GM19043 (cell line): ENCODE measurements around the gene APOBEC2.

Experiments used
- ATAC-seq: cut with Tn5 transposase; IDR thresholded peaks from one replicate; pipeline ENCODE4 v1.9.1; 2021; ENCODE audit warnings: low read depth; ENCODE audit not compliant: unreplicated experiment

The APOBEC2 gene

GRCh38 chr6:41056768-41057490 is 3.9 kb downstream of the APOBEC2 start:
- no peak for ATAC-seq

GRCh38 chr6:41058783-41059181 is 5.8 kb downstream of the APOBEC2 start:
- no peak for ATAC-seq

DNA sequence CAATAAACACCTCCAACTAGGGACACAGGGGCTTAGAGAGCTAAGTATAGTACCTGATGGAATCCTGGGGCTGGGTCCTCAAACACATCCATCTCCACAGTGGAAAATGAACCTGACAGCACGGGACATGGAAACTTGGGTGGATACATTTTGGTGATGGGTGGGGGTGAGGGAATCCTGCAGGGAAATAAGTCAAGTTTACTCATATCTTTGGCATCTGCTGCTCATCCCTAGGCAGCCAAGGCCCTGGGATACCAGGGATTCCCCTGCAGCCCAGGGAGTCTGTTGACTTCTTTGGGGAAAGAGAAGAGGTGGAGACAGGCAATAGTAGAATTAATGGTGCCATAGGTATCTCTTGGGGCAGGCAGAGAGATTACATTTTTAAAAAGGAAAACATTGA is 6.6 kb downstream of the APOBEC2 start:
- ATAC-seq, result no peak

GRCh38 chr6:41061196-41061726 is 8.3 kb downstream of the APOBEC2 start:
- no peak for ATAC-seq

GRCh38 chr6:41062056-41062455 is 9.1 kb downstream of the APOBEC2 start:
- no peak for ATAC-seq

GRCh38 chr6:41063884-41064285 is 10.9 kb downstream of the APOBEC2 start:
- ATAC-seq, result no peak

GRCh38 chr6:41064841-41065240 is 11.8 kb downstream of the APOBEC2 start:
- ATAC-seq, result no peak

GRCh38 chr6:41065550-41066026 is 12.6 kb downstream of the APOBEC2 start:
- no peak for ATAC-seq

GRCh38 chr6:41066867-41067304 is 13.9 kb downstream of the APOBEC2 start:
- no peak for ATAC-seq

DNA sequence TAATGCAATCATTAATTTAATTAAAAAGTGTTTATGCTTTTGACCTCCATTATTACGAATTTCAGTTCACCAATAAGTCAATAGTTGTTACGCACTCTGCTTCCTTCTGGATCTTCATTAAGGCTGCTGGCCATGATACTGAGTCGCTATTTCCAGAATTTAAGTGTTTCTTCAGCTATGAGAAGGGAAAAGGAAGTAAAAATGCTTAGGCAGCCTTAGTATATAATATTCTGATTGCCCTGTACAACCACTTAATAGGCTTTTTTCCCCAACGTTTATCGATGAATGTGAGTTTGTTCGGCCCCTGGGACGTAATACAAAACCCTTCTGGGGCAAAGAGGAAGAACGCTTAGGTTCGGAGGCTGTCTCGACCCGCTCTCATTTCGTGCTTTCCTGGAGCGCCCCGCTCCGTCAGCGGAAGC is 18.5 kb downstream of the APOBEC2 start:
- ATAC-seq, result no peak

GRCh38 chr6:41071923-41072835 is 19.2 kb downstream of the APOBEC2 start, which contains the start of gene OARD1:
Gene OARD1 (minus strand): TSS chr6:41072356. CDS start chr6:41071634, 722 bp downstream.
- ATAC-seq, result peak; percentile 63

DNA sequence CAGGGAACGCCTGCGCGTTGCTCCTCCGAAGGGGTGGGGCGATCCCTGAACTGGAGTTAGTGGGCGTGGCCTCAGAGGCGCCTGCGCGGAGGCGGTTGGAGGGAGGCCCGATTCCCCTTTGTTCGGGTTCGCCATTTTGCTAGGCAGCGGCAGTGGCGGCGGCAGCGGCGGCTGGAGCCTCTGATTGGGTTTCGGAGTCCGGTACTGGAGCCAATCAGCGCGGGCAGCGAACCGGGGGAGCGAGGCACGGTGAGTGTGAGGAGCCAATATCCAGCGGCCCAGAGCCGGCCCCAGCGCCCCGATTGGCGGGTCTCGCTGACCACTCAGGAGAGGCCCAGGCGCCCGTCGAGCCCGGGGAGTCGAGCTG is 19.8 kb downstream of the APOBEC2 start, which contains the start of gene NFYA:
Gene NFYA, plus strand, starts transcription at position 139 of the 367 bp plus-strand sequence. CDS start 6,116 bp downstream, outside the sequence.
- ATAC-seq, result peak; percentile 51

DNA sequence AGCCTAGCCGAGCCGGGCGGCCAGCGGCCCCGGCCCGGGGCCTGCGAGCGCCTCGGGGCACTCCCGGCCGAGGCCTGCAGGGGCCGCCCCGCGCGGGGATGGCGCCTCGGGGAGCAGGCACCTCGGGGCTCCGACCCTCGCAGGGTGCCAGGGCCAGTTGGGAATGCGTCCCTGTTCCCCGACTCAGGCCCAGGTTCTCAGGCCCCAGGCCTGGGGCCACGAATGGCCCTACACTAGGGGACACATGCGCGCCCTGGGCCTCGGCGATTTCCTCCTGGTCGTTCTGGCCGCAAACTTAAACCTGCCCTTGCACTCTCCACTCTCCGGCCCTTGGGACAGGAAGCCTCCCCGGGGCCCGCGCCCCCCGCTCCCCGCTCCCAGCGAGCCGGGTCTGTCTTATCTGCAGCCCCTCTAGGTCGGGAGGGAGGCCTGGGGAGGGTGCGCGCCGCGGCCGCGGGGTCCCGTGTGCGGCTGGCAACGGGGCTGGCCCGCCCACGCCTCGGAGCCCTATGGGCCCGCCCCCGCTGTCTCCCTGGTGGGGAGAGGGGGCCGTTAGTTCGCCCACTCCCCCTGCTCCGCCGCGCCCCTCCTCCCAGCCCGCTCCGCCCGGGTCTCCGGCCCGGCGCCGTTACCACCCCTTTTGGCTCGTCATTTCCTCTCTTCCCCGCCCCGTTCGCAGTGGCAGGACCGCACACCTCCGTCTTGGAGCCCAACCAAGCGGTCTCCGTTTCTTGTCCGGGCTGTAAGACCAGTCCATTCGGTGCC is 20.4 kb downstream of the APOBEC2 start:
- peak; percentile 16 for ATAC-seq

- ATAC-seq, result no peak
Observed at GRCh38 chr6:41073968-41074691, 21.1 kb downstream of the APOBEC2 start.

DNA sequence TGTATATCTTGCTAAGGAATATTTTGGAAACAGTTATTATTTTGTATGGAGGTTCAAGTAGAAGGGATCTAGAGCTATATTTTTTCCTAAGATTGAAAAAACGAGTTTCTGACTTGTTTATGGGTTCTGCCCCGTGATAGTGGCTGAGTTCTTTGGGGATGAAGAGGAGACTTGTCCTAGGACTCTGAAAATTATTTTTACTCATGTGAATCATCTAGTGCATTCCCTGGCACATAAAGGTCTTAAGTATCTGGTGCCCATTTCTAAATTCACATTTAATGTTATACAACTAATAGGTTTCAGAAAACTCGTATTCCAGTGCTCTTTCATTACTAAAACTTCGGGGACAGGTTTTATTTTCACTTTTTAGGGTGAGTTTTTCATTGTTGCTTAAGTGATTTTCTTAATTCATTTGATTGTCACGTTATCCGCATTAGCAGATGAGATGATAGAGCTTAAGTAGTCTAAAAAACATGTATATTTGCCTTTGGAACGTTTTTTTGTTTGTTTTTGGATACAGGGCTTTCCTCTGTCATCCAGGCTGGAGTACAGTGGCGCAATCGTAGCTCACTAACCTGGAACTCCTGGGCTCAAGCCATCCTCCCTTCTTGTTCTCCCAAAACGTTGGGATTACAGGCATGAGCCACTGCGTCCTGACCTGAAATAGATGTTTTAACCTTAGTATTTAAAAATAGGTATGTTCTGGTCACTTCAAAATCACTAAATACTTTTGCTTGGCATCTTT is 21.9 kb downstream of the APOBEC2 start:
- ATAC-seq, result no peak

DNA sequence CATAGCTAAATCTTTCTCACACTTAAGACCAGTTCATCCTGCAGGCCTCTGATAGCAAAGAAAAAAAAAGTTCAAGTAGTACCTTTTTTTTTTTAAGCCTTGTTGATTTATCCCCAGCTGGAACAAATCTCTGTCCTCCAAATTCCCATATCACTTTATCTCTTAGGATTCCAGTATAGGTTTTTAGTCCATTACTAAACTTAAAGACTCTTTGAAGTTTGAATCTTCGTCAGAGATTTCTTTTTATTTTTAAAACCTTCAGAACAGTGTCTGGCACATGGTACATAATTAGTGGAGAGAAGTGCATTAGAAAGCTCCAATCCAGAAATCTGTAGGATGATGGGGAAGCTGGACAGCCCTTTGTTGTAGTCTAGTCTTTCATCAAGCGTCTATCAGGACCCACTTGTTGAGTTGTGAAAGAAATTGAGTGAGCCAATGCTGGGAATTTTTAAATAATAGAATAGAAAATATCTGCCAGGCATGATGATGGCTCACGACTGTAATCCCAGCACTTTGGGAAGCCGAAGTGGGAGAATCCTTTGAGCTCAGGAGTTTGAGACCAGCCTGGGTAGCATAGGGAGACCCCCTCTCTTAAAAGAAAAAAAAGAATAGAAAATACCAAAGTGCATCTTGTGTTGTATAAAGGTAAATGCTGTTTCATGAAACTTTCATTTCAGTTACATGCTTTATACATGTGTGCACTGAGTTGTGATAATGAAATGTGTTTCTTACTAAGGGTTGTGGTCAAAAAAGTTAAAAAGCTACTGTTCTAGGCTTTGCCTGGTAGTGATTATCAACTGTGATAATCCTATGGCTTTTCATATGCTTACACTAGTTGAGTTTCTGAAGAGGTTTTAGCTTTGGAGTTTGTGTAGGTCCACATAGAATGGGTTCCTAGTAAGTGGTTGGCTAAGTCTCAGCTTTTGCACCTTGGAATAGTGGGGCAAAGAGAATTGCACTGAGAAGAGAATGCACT is 22.9 kb downstream of the APOBEC2 start:
- no peak for ATAC-seq

- ATAC-seq, result no peak
Observed at GRCh38 chr6:41077536-41077935, 24.5 kb downstream of the APOBEC2 start.

- no peak for ATAC-seq
Observed at GRCh38 chr6:41078101-41078500, 25.1 kb downstream of the APOBEC2 start.
